HG03460 (cell line): ENCODE data around the gene LTB4R.

Source experiments
- ATAC-seq: cut with Tn5 transposase; IDR thresholded peaks from one replicate; pipeline ENCODE4 v1.9.1; 2021; ENCODE audit not compliant: unreplicated experiment

Gene LTB4R

DNA sequence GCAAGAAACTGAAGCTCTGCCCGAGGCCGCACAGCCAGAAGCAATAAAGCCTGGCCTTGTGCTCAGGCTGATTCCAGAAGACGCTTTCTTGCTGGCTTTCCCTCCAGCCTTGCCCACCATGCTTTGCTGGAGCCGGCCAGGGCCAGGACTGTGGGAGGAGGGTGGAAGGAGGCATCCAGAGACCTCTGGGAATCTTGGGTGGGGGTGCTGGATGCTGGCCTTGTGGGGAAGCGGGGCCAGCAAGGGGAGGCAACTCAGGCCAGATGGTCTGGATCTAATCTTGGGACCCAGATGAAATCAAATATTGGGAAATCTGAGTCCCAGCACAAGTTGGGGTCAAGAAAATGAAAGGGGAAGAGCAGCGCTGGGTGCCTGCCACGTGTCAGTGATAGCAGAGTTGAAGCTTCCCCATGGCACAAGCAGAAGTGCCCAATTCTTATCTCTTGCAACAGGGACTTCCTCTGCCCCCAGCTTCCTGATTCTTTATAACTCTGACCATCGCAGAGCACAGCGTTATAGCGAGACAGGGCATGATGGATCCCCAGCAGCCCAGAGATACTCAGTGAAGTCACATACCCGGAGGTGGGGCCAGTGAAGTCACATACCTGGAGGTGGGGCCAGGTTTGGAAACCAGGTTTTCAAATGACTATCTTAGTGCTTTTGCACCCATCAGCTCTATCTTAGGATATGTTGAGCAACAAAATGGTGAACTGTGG, 33.5 kb upstream of the LTB4R start:
- ATAC-seq: no peak

- no peak for ATAC-seq
These were observed 32.9 kb upstream of the LTB4R start for GRCh38 chr14:24278424-24278823.

DNA sequence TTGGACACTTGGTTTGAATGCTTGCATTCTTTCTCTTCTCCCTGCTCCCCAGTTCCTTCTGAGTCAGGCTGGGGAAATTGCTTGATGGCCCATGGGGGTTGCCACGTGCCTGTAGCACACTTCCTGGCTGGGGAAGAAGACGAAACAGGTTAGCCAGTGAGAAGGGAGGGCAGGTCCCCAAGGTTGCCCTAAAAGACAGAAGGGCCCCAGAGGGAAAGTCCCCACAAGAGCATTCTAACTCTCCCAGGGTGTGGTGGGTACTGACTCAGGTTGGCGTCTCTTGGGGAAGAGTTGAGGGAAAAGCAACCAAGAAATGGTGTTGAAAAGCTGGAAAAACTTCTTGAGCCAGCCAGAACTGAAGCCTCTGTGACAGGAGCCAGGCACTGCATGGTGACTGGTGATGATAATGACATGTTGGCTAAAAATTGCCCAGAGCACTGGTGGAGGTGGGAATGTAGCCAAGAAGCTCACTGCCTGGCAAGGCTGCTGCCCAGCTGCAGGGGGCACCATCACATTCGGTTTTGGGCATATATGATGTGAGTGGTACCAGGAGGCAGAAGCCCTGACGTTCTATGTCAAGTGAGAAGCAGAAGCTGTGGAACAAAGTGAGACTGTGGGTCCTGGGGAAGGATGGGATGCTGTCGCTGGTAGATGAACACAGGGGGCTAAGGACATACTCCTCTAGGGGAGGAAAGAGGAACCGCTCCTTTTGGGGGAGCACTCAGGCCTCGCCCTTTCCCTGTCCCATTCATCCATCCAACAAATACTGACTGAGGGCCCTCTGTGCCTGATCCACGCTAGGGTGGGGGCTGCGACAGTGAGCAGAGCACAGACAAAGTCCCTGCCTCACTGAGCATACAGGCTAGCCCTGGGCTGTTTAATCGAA, 31.8 kb upstream of the LTB4R start:
- peak; percentile 81 for ATAC-seq

- no peak for ATAC-seq
These were observed 30.4 kb upstream of the LTB4R start for GRCh38 chr14:24280797-24281460.

DNA sequence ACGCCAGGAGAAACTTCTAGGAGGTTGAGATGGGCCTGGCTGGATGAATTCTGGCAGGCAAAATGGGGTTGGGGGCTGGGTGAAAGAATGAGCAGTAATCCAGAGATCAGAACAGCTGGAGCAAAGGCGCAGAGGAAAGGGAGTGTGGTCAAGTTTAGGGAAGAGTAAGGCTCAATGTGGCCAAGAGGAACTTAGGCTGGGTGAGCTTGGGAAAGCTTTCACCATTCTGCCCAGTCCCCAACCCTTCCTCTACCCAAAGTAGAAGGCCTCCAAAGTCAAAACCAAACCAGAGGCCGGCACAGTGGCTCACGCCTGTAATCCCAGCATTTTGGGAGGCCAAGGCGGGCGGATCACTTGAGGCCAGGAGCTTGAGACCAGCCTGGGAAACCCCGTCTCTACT, 29.7 kb upstream of the LTB4R start:
- no peak for ATAC-seq

- ATAC-seq: no peak
These were observed 28.6 kb upstream of the LTB4R start for GRCh38 chr14:24282736-24283135.

- ATAC-seq: no peak
These were observed 27.4 kb upstream of the LTB4R start for GRCh38 chr14:24283796-24284460.

DNA sequence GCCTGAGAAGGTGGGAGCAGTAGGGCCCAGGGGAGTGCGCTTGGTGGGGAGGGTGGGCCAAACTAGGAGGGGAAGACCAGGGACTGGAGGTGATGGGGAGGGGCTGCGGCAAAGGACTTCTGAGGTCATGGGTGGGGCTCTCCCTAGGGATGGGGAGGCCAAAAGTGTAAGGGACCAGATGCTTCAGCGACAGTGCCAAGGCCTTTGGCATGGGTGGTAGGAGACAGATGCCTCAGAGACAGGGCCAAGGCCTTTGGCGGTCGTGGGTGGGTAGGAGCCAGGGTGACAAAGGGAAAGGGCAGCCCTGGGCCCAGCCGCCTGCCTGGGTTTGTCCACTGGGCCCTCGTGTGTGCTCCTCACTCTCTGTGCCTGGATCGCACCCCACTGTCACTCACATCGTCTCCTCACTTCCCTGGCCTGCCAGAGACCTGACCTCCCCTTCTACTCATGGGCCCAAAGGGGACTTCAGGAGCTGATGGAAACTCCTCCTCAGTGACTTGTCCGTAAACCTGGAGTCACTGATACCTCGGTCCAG, 26.7 kb upstream of the LTB4R start:
- no peak for ATAC-seq

DNA sequence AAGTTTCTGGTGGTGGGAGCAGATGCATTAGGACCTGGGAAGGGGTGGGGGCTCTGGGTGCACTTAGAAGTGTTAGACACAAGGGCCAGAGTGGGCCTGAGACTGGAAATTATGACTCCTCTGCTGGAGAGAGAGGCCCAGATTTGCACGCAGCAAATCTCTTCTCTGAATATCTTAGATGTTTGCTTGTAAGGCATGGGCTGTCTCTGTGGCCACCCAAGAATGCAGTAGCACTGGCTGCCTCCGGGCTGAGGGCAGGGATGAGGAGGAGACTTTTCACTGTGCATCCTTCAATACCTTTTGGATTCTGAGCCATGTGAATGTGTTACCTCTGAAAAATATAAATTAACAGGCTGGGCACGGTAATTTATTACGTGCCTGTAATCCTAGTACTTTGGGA, 26.0 kb upstream of the LTB4R start:
- no peak for ATAC-seq

GRCh38 chr14:24286996-24287395, 24.3 kb upstream of the LTB4R start:
- no peak for ATAC-seq

DNA sequence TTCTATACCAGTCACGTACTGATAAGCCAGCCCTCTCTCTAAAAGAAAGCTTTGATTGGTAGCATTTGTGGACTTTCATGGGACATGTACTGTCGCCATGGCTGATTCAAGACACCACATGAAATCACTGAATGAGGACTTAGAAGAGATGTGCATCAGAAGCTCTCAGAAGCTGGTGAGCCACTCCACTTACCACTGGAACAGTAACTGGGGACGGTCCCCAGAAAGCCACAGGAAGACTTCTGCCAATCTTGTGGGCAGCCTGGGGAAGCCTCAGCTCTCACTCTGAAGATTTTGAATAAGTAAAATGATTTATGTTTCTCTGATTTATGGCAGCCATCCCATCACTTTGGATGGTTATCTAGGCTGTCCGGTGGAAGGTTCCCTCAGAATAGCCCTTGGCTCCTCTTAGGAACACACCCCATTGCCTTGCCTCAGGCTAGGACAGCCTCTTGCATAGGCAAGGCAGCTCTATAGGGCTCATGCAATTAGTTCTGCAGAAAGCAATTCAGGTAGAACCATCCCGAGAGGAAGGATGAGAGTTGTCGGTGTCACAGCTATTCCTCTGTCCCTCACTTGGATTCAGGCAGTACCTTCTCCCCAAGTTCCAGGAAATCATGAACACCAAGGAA, 21.5 kb upstream of the LTB4R start:
- peak; percentile 86 for ATAC-seq

DNA sequence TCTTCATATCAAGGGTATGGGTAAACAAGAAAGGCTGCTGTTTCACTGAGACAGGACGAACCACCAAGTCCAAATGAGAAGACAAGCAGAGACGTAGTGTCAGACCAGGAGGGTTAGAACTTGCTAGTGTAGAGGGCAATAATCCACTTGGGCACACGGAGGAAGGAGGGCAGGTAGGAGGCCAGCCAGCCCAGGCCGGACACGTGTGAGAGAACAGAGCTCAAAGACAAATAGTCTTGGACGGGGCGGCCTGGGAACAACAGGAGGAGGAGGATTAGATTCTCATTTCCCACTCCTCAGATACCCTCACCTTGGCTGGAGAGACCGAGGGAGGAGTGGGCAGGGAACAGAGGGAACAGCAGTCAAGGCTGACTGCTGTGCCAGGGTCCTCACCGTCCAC, 20.6 kb upstream of the LTB4R start:
- ATAC-seq: no peak

- ATAC-seq: no peak
These were observed 19.7 kb upstream of the LTB4R start for GRCh38 chr14:24291446-24292117.

- no peak for ATAC-seq
These were observed 19.0 kb upstream of the LTB4R start for GRCh38 chr14:24292118-24292807.

DNA sequence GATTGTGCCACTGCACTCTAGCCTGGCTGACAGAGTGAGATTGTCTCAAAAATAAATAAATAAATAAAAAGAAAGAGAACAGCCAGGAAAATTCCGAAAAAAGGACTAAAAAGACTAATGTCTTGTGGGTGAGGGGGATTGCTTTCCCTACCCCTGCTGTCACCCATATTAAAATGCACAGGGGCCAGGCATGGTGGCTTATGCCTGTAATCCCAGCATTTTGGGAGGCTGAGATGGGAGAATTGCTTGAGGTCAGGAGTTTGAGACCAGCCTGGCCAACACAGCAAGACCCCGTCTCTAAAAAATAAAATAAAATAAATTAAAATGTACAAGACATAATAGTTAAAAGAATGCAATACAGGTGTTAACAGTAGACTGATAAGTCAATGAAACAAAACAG, 17.8 kb upstream of the LTB4R start:
- no peak for ATAC-seq

DNA sequence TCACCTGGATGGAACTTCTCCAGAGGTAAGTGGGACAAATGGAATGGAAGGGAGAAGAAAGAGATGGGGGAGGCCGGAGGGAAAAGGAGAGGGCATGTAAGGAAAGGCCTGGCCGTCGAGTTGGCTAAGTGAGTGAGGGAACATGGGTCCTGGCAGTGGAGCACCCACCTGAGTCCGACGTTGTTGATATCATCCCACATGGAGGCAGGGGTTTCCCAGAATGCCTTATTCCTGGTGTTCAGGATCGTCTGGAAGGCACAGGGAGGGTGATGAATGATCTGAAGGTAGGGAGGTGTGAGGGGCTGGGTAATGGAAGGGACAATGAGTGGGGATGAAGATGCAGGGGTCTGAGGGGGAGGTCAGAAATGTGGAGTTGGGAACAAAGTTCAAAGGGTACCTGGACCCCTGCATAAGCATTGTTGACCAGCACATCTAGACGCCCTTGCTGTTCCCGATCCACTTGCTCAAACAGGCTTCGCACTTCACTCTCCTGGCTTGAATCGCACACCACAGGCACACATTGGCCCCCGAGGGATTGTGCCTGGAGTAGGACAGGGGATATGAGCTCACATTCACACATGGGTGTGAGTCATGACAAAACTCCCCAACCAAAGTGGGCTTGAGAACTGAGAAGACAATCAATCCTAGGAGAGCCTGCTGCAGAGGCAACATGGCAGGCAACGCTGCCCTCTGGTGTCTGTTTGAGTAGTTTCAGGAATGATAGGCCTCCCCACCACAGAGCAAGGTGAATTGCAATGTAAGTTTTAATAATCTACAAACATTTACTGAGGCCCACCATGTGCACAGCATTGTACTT, 14.8 kb upstream of the LTB4R start:
- peak; percentile 59 for ATAC-seq

DNA sequence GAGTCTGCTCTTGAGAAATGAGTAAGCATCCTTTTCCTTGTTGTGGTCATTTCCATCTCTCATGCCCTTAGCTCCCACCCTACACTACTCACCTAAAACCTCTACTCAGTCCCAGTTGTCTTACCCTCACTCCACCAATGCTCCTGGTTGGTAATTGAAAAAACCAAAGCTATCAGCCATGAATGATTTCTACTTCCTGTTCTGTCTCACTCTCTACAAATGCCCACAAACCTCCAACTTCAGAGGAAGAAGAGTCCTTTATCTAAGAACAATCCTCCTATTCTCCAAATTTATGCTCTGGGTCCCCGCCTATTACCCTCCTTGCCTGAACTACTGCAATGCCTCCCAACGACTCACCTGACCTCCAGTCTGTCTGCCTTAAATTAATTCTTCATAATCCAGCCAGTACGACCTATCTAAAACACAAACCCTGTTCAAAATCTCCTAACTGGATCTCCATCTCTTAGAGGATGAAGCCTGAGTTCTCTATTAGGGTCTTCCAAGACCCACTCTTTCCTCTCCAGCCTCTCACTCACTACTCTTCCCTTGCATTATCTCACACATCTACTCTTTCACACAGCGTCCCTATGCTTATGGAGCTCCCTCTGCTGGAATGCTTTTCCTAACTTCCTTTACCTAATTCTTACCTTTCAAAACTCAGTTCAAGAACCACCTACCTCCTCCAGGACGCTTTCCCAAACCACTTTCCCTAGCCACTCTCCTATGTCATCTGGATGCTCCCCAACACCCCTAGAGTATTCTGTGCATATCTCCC, 13.9 kb upstream of the LTB4R start:
- peak; percentile 22 for ATAC-seq

- ATAC-seq: no peak
These were observed 12.4 kb upstream of the LTB4R start for GRCh38 chr14:24298892-24299254.
